Cardiac fibroblast (primary cell): ENCODE data around the gene HSPA1B.

Experiments
- DNase-seq, 2 donors: peaks; one replicate each; pipeline versions ENCODE4 v3.0.0 to v3.0.0-alpha.2; 2010; ENCODE audit warnings: low read depth in 2 of 2
- H3K4me3 ChIP-seq, 2 donors: replicated peaks in 1 of 2; 1 replicate in 1 of 2; 2 replicates in 1 of 2; pipeline ENCODE4 v1.5.1; 2011; ENCODE audit warnings: low read depth in 2 of 2, low read length in 2 of 2, mild to moderate bottlenecking in 2 of 2, moderate library complexity in 1 of 2
- CTCF ChIP-seq: IDR thresholded peaks from one replicate; pipeline ENCODE4 v1.5.1; 2011; ENCODE audit warnings: low read depth, mild to moderate bottlenecking, low read length, inconsistent platforms

The HSPA1B gene

GRCh38 chr6:31877125-31877650 lies 49.6 kb downstream of the HSPA1B start:
- H3K4me3 ChIP-seq, result no peak overlapping the region
- DNase-seq, result no peak
- TF ChIP-seq CTCF, result no peak

GRCh38 chr6:31877651-31878161 lies 50.2 kb downstream of the HSPA1B start:
- no peak for TF ChIP-seq CTCF
- DNase-seq, result no peak
- no peak overlapping the region for H3K4me3 ChIP-seq

- no peak for TF ChIP-seq CTCF
- H3K4me3 ChIP-seq, result no peak overlapping the region
- no peak for DNase-seq
Observed at GRCh38 chr6:31878222-31878621, 50.7 kb downstream of the HSPA1B start.

DNA sequence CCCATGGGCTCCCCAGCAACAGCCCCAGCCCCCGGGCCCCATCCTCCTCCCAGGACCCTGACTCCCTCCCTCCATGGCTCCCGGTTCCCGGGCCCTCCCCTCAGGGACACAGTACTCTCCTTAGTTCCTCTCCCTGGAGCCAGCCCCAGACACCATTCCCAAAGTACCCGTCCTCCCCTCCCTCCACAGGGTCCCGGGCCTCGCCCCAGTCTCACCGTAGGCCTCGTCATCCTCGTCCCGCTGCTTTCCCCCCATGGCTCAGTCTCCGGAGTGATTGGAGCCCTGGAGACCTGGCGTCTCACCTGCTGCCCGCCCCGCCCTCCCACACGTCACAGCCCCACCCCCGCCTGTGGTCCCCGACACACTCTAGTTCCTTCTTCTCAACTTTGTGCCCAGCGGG lies 51.2 kb downstream of the HSPA1B start, which contains the start of gene SLC44A4:
Gene SLC44A4, minus strand, starts transcription at position 272 of the 400 bp plus-strand sequence. Its CDS starts 17 bp downstream, at position 255.
- no peak within 1 kb of the TSS for H3K4me3 ChIP-seq
- no peak for DNase-seq
- no peak for TF ChIP-seq CTCF

DNA sequence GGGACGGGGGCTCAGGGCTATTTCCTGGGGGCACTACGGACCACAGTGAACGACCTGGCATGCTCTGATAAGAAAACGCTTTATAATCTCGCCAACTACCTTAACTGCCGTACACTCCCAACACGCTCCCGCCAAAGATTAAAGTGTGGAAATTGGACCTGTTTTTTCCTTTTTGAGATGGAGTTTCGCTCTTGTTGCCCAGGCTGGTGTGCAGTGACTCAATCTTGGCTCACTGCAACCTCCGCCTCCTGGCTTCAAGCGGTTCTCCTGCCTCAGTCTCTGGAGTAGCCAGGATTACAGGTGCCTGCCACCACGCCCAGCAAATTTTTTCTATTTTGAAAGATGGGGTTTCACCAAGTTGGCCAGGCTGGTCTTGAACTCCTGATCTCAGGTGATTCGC lies 51.6 kb downstream of the HSPA1B start:
- no peak for TF ChIP-seq CTCF
- no peak for DNase-seq
- no peak overlapping the region for H3K4me3 ChIP-seq
